HepG2 (cell line): ENCODE data around the gene RARG. TPM values are rescaled to one million over a fixed set of nuclear protein-coding genes. Genes with fewer than 3 reads are reported as not detected.

Experiments
- ATAC-seq: fragments of 200-7000 bp; cut with Tn5 transposase; 3 replicates; pipeline ENCODE4 v1.9.1; 2020; ENCODE audit warnings: mild to moderate bottlenecking, moderate library complexity
- BruUV-seq: library from RNA; stranded (reverse); fragments of 400-500 nt; replicated peaks from 2 replicates; lab custom pipeline; 2021; lab: Mats Ljungman, UMichigan
- CTCF ChIA-PET: fragments of 300-600 bp; formaldehyde crosslinking; extraction: SDS; loops from one replicate; lab custom pipeline; 2021; ENCODE audit warnings: low total read pairs, inconsistent platforms, low intra/inter-chr PET ratio; lab: Yijun Ruan, JAX
- POLR2A ChIA-PET: fragments of 350-600 bp; sonication (Branson Sonifier 250); formaldehyde crosslinking; loops from one replicate; lab custom pipeline; 2020; ENCODE audit warnings: antibody characterized with exemption, inconsistent platforms; lab: Yijun Ruan, JAX
- DNase-seq: peaks from one replicate; pipeline ENCODE4 v3.0.0-alpha.2; 2015; ENCODE audit warnings: low spot score
- FAIRE-seq: peaks from 3 replicates; lab custom pipeline; 2011; peaks lifted over from hg19 to GRCh38; lab: Jason Lieb, UNC
- H2AFZ ChIP-seq: one replicate; pipeline ENCODE4 v1.6.1; 2011; ENCODE audit warnings: low read length, inconsistent platforms
- H3K27ac ChIP-seq: fragments of 300-600 bp; 3 replicates; pipeline ENCODE4 v1.8.0; 2011; ENCODE audit warnings: mixed run types, mild to moderate bottlenecking, mixed read lengths, low read length, inconsistent platforms; ENCODE audit not compliant: insufficient read depth; ENCODE audit errors: extremely low read length
- H3K27me3 ChIP-seq, 2 experiments: fragments of 200-600 bp in 1 of 2; 2 replicates in 1 of 2; 3 replicates in 1 of 2; pipeline versions ENCODE4 v1.6.0 to v1.8.0; 2011; ENCODE audit warnings: low read length in 2 of 2, mild to moderate bottlenecking in 2 of 2, moderate library complexity in 2 of 2, inconsistent platforms in 1 of 2; ENCODE audit not compliant: insufficient read depth in 2 of 2, control insufficient read depth in 1 of 2
- H3K36me3 ChIP-seq, 2 experiments: fragments of 200-600 bp in 1 of 2; replicated peaks in 1 of 2; 2 replicates in 1 of 2; 3 replicates in 1 of 2; pipeline versions ENCODE4 v1.5.1 to v1.8.0; 2011; ENCODE audit warnings: low read length in 2 of 2, inconsistent platforms in 1 of 2; ENCODE audit not compliant: insufficient read depth in 2 of 2, control insufficient read depth in 1 of 2
- H3K4me1 ChIP-seq: 2 replicates; pipeline ENCODE4 v1.5.1; 2012; ENCODE audit warnings: low read length, inconsistent platforms; ENCODE audit not compliant: insufficient read depth
- H3K4me2 ChIP-seq: 2 replicates; pipeline ENCODE4 v1.6.0; 2011; ENCODE audit warnings: low read depth, low read length, inconsistent platforms
- H3K4me3 ChIP-seq, 3 experiments: fragments of 200-600 bp in 1 of 3; sonication (generic), shearing (Covaris generic) in 1 of 3; replicated peaks in 1 of 3; 2 replicates each; pipeline ENCODE4 v1.5.1; 2011 to 2016; ENCODE audit warnings: low read length in 3 of 3, inconsistent platforms in 2 of 3, low read depth in 2 of 3, mild to moderate bottlenecking in 2 of 3, control low read depth in 1 of 3, mixed read lengths in 1 of 3; ENCODE audit not compliant: insufficient read depth in 1 of 3
- H3K79me2 ChIP-seq: one replicate; pipeline ENCODE4 v1.6.1; 2011; ENCODE audit warnings: low read length, inconsistent platforms; ENCODE audit not compliant: insufficient read depth
- H3K9ac ChIP-seq: 2 replicates; pipeline ENCODE4 v1.6.0; 2011; ENCODE audit warnings: mild to moderate bottlenecking, low read depth, low read length, inconsistent platforms; ENCODE audit not compliant: insufficient read depth
- H3K9me3 ChIP-seq: 2 replicates; pipeline ENCODE4 v1.5.1; 2012; ENCODE audit warnings: mild to moderate bottlenecking, low read length
- H4K20me1 ChIP-seq: 2 replicates; pipeline ENCODE4 v1.6.0; 2011; ENCODE audit warnings: inconsistent platforms, mild to moderate bottlenecking, low read length, moderate library complexity; ENCODE audit not compliant: insufficient read depth
- SKIL ChIP-seq: sonication (generic); formaldehyde crosslinking; IDR thresholded peaks from 2 replicates; pipeline ENCODE4 v1.8.0; 2022; ENCODE audit warnings: missing genetic modification reagents, mild to moderate bottlenecking, moderate library complexity, borderline replicate concordance
- ZNF224 ChIP-seq: sonication (generic); formaldehyde crosslinking; IDR thresholded peaks from 2 replicates; pipeline ENCODE4 v1.5.0; 2020; ENCODE audit warnings: mild to moderate bottlenecking, missing genetic modification reagents
- ZNF740 ChIP-seq: sonication (generic); formaldehyde crosslinking; IDR thresholded peaks from 2 replicates; pipeline ENCODE4 v1.4.0; 2020; ENCODE audit warnings: missing genetic modification reagents
- ZSCAN9 ChIP-seq: IDR thresholded peaks from 2 replicates; pipeline ENCODE4 v1.6.1; 2016; ENCODE audit warnings: borderline replicate concordance
- WGBS: methylation state at CpG from one replicate; pipeline ENCODE4 v1.1.6; 2017; ENCODE audit warnings: low lambda C conversion rate; 5-methylcytosine and 5-hydroxymethylcytosine counted together
- in situ Hi-C: cut with HindIII; loops from 2 replicates; pipeline ENCODE4 v1.10.0; 2017; ENCODE audit warnings: low pct_unique_long_range_greater_than_20kb; ENCODE audit not compliant: extremely low pct_ligation_motif_present
- intact Hi-C: fragments of 100-400 bp; cut with micrococcal nuclease; formaldehyde crosslinking; loops from one replicate; pipeline ENCODE4 v1.10.0; 2022; ENCODE audit not compliant: unreplicated experiment
- polyA plus RNA-seq, 8 experiments: library from polyadenylated mRNA; depleted of rRNA in 3 of 8; stranded (reverse) in 7 of 8; unstranded in 1 of 8; fragments of >200 nt; fragmentation: Illumina TruSeq in 4 of 8; extraction: Trizol in 4 of 8; gene quantifications; 2 replicates each; pipeline versions ENCODE4 v1.2.1 to v1.2.3, GENCODE V29; 2011 to 2016; ENCODE audit warnings: low read depth in 4 of 8, missing spikeins in 1 of 8, mixed read lengths in 1 of 8; ENCODE audit not compliant: insufficient read depth in 1 of 8
- total RNA-seq, 5 experiments: library from RNA; depleted of rRNA; stranded (reverse); fragments of >200 nt; fragmentation: Illumina TruSeq; extraction: Trizol; gene quantifications; 2 replicates each; pipeline ENCODE4 v1.2.3, GENCODE V29; 2016; ENCODE audit warnings: low read depth in 1 of 5

RARG gene
- total and polyA plus RNA-seq, 2 of the 13 experiments (the other 11 are each of a cell fraction or from before 2014, with no cell fraction given) = 0.77 to 1.5 TPM

GRCh38 chr12:53255996-53256395 lies 24.0 kb upstream of the RARG start:
- in situ Hi-C loops = no loop called here
- H3K9me3 ChIP-seq = no peaks in the 10 kb centered on the region
- POLR2A ChIA-PET = interaction anchor here (1.3 kb wide), 1 partner anchor 13 kb away, joined by 3 read pairs; no protein-coding TSS in a partner anchor
- H3K27ac ChIP-seq = no peak overlapping the region
- no TSS peak for BruUV-seq
- CTCF ChIA-PET = no interaction called here
- H3K4me2 ChIP-seq = no peak overlapping the region
- intact Hi-C loops = no loop called here
- peaks cover 13% of the 10 kb centered on the region for H3K79me2 ChIP-seq
- H2AFZ ChIP-seq = no peak overlapping the region
- no peak for FAIRE-seq
- H3K4me3 ChIP-seq = no peak overlapping the region
- ATAC-seq = no peak
- no peak for DNase-seq
- no peak overlapping the region for H3K9ac ChIP-seq
- no peaks in the 10 kb centered on the region for H4K20me1 ChIP-seq
- 96% methylated on average over 3 of the region's 3 CpGs for WGBS
- no peaks in the 10 kb centered on the region for H3K27me3 ChIP-seq
- H3K36me3 ChIP-seq = peaks cover 0 to 5% of the 10 kb centered on the region in 2 experiments; a peak in 2 of 5 replicates
- no peak for TF ChIP-seq SKIL (CRISPR knock-in tag)
- no peak for TF ChIP-seq ZNF224 (CRISPR knock-in tag)
- TF ChIP-seq ZNF740 (CRISPR knock-in tag) = no peak
- TF ChIP-seq ZSCAN9 (CRISPR knock-in tag) = no peak
- peaks cover 20% of the 10 kb centered on the region for H3K4me1 ChIP-seq
